ENCODE results near the gene SH3PXD2A. TPM values are rescaled to one million over a fixed set of nuclear protein-coding genes. Genes with fewer than 3 reads are reported as not detected.

SH3PXD2A gene
- total and polyA plus RNA-seq, 10 of the 15 experiments (the other 5 are each of a cell fraction or from before 2014, with no cell fraction given), result 0.63 to 14.0 (median 4.4) TPM

DNA sequence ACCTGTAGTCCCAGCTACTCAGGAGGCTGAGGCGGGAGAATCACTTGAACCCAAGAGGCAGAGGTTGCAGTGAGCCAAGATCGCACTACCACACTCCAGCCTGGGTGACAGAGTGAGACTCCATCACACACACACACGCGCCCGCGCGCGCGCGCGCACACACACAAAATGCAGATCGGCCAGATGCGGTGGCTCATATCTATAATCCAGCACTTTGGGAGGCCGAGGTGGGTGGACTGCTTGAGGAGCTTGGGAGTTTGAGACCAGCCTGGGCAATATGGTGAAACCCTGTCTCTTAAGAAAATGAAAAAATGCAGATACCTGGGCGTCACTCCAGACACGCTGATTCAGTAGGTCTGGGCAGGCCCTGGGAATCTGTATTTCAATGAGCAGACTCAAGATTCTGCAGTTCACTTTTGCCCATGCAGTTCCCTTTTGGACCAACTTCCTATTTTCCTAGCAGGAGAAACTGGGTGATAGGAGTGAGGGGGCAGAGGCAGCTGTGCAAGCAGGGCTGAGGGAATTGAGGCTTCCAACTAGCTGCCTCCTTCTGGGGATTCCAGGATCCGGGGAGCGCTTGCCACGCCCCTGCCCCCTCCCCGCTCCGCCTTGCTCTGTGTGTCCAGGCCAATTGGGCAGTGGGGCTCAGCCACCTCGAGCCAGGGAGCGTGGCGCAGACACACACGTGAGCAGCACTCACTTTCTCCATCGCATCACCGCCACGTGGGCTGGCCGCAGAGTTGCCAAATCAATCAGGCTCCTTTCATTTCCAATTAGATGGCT, 173.6 kb downstream of the SH3PXD2A start:
- no peak for TF ChIP-seq ASH2L (IDR thresholded peaks at IDR 0.05; ENCODE audit: borderline replicate concordance, low read depth)
- TF ChIP-seq SMAD5 (IDR thresholded peaks at IDR 0.05; ENCODE audit: low read depth), result no peak
- no peak for TF ChIP-seq YBX1 (IDR thresholded peaks at IDR 0.05)
- TF ChIP-seq CBX3 (IDR thresholded peaks at IDR 0.05; ENCODE audit: borderline replicate concordance, low read depth), result no peak
- TF ChIP-seq HDAC2 (IDR thresholded peaks at IDR 0.05), result no peak
- no peak for TF ChIP-seq NFYB (IDR thresholded peaks at IDR 0.05; ENCODE audit: insufficient read depth, low read depth, low read length)
- TF ChIP-seq NRF1 (conservative IDR thresholded peaks at IDR 0.05; ENCODE audit: low read depth, low read length), result no peak
- no peak for TF ChIP-seq CREB1 (IDR thresholded peaks at IDR 0.05; ENCODE audit: low read depth)
- no peak for TF ChIP-seq MYC (IDR thresholded peaks at IDR 0.05; ENCODE audit: insufficient read depth, insufficient read length, insufficient replicate concordance, low read length, severe bottlenecking)
- no TSS peak for BruUV-seq (replicated peaks)
- H3K4me2 ChIP-seq (ENCODE audit: control insufficient read depth, insufficient read depth), result no peak overlapping the region
- H3K27ac ChIP-seq (ENCODE audit: control insufficient read depth, insufficient read depth), result no peak overlapping the region
- ChIA-PET SMC1A (ENCODE audit: uncharacterized antibody, unreplicated experiment) (interaction anchor here (1.0 to 1.8 kb wide), 3 partner anchors 9 to 25 kb away, joined by 3 read pairs; no protein-coding TSS in a partner anchor), CTCF (no interaction called here), RAD21 (ENCODE audit: unreplicated experiment) (no interaction called here), POLR2A (interaction anchor here (0.7 to 1.0 kb wide), 2 partner anchors 22 to 41 kb away, joined by 4 read pairs; no protein-coding TSS in a partner anchor)
- no peaks in the 10 kb centered on the region for H3K9me3 ChIP-seq (replicated peaks; ENCODE audit: control insufficient read depth, insufficient read depth, low read length)
- ATAC-seq (no peak), DNase-seq (ENCODE audit: low read depth, low spot score) (no peak), FAIRE-seq (no peak)
- H3K79me2 ChIP-seq (ENCODE audit: control insufficient read depth, insufficient read depth, low read length), result peaks cover 71% of the 10 kb centered on the region
- H3K4me3 ChIP-seq, result no peak overlapping the region
- no peaks in the 10 kb centered on the region for H3K27me3 ChIP-seq (replicated peaks in 1 of 2; ENCODE audit: control insufficient read depth in 2 of 2, insufficient read depth in 2 of 2, low read length in 1 of 2)
- in situ Hi-C loops (cut with MboI), result loop anchor here (10.0 kb wide), 1 partner anchor 77 kb away; no protein-coding TSS in a partner anchor
- WGBS (ENCODE audit: insufficient coverage, insufficient replicate concordance, low lambda C conversion rate, missing lambda C conversion rate), result 91% methylated on average over 29 of the region's 29 CpGs
- intact Hi-C loops (cut with micrococcal nuclease; ENCODE audit: unreplicated experiment), result no loop called here
- H3K9ac ChIP-seq (ENCODE audit: control insufficient read depth, insufficient read depth, low read length), result no peak overlapping the region
- peaks cover 29% of the 10 kb centered on the region for H3K4me1 ChIP-seq (ENCODE audit: control insufficient read depth, insufficient read depth, low read length)
- no peak overlapping the region for H2AFZ ChIP-seq (ENCODE audit: control insufficient read depth, low read depth, low read length)
- peaks cover 0 to 8% of the 10 kb centered on the region in 2 experiments; a peak in 3 of 4 replicates for H3K36me3 ChIP-seq (ENCODE audit: control insufficient read depth in 2 of 2, insufficient read depth in 2 of 2, low read length in 1 of 2)
- no peaks in the 10 kb centered on the region for H4K20me1 ChIP-seq (ENCODE audit: control insufficient read depth, insufficient read depth)

All from GM12878 (cell line).